Measurements from ENCODE around the gene SLC25A19.
A peak's percentile ranks its signal among the peaks of the same experiment; 100 is the strongest.

The SLC25A19 gene

GRCh38 chr17:75241502-75241901 is 47.7 kb downstream of the SLC25A19 start:
- no peak for DNase-seq (ENCODE audit: low read depth)
- no peak overlapping the region for H3K4me3 ChIP-seq (ENCODE audit: control insufficient read depth, low read depth, low read length)
- TF ChIP-seq CTCF (IDR thresholded peaks at IDR 0.05; ENCODE audit: control insufficient read depth, insufficient read depth, low read depth, low read length, missing control alignments): no peak

DNA sequence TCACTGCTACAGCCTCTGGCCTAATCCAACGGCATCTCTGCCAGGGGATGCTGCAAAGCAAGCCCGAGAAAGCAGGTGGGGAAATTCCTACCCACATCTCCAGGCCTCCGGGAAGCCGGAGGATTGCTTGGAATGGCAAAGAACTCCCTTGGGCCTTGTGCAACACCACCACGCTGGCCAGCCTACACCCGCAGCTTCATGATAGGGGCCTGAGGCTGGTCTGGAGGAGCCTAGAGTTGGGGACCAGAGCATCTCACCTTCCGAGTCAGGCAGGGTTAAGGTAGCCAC is 48.1 kb downstream of the SLC25A19 start:
- no peak overlapping the region for H3K4me3 ChIP-seq (ENCODE audit: control insufficient read depth, low read depth, low read length)
- no peak for DNase-seq (ENCODE audit: low read depth)
- TF ChIP-seq CTCF (IDR thresholded peaks at IDR 0.05; ENCODE audit: control insufficient read depth, insufficient read depth, low read depth, low read length, missing control alignments): no peak

DNA sequence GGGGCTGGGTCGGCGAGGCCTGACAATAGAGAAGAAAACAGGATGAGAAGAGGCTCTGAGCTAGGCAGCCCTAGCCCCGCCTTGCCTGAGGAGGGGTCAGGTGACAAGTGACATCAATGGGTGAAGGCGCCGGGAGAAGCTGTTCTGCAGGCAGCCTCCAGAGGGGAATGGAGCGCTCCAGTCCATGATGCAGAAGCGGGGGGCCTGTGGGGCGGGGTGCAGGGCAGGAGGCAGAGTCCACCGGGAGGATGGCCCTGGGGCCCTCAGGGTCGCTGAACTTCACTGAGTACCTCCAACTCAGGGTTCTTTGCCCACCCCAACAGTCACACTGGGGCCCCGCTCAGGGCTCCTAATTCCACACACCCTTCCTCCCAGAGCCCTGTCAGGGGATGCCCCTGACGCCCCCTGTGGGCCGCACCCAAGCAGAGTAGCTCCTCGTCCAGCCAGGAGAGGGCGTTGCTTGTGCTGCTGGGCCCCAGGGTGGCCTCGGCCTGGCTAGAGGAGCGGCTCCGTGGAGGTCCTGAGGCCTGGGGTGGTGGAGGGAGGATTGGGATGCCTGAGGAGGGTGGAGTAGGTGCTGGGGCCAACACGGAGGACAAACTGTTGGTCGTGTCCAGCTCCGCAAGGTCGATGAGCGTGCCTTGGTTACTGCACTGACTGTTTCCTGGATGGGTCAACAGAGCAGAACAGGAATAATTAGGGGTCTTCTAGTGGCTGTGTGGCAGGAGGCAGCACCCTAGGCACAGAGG is 48.7 kb downstream of the SLC25A19 start:
- peak; percentile 77 for TF ChIP-seq CTCF (IDR thresholded peaks at IDR 0.05; ENCODE audit: control insufficient read depth, insufficient read depth, low read depth, low read length, missing control alignments)
- no peak for DNase-seq (ENCODE audit: low read depth)
- no peak overlapping the region for H3K4me3 ChIP-seq (ENCODE audit: control insufficient read depth, low read depth, low read length)

GRCh38 chr17:75239778-75240393 is 49.3 kb downstream of the SLC25A19 start:
- H3K4me3 ChIP-seq (ENCODE audit: control insufficient read depth, low read depth, low read length): no peak overlapping the region
- TF ChIP-seq CTCF (IDR thresholded peaks at IDR 0.05; ENCODE audit: control insufficient read depth, insufficient read depth, low read depth, low read length, missing control alignments): no peak
- no peak for DNase-seq (ENCODE audit: low read depth)

DNA sequence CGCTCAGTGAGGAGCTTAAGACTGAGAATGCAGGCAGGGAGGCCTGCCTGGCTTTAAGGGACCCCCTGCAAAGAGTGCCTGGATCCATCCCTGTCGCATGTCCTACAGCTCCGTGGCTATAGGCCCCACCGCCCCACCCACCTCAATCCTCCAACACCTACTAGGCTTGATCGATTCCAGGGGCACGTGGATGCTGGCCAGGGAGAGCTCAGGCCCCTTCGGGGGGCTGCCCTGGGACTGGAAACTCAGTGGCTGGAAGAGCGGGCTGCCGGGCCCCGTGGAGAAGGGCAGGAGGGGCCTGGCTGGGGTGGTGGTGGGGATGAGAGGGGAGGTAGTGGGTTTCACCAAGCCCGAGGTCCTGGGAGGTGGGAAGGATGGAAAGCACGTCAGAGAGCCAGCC is 50.0 kb downstream of the SLC25A19 start:
- TF ChIP-seq CTCF (IDR thresholded peaks at IDR 0.05; ENCODE audit: control insufficient read depth, insufficient read depth, low read depth, low read length, missing control alignments): no peak
- no peak for DNase-seq (ENCODE audit: low read depth)
- no peak overlapping the region for H3K4me3 ChIP-seq (ENCODE audit: control insufficient read depth, low read depth, low read length)

- peak; percentile 88 for TF ChIP-seq CTCF (IDR thresholded peaks at IDR 0.05; ENCODE audit: control insufficient read depth, insufficient read depth, low read depth, low read length, missing control alignments)
- H3K4me3 ChIP-seq (ENCODE audit: control insufficient read depth, low read depth, low read length): no peak overlapping the region
- DNase-seq (ENCODE audit: low read depth): no peak
These were observed 50.5 kb downstream of the SLC25A19 start for GRCh38 chr17:75238684-75239191.
